Suprapubic skin (tissue), 4 donors: ENCODE results near the gene FKBP15.

Experiments
- EP300 ChIP-seq: sonication (generic); formaldehyde crosslinking; IDR thresholded peaks from one replicate; pipeline ENCODE4 v1.6.1; 2017; ENCODE audit warnings: antibody characterized with exemption
- POLR2A ChIP-seq, 2 donors: fragments of 450-650 bp; IDR thresholded peaks; one replicate each; pipeline ENCODE4 v1.6.1; 2017; ENCODE audit warnings: antibody characterized with exemption in 2 of 2, mild to moderate bottlenecking in 2 of 2, moderate library complexity in 2 of 2
- POLR2AphosphoS5 ChIP-seq, 3 donors: sonication (generic); formaldehyde crosslinking; IDR thresholded peaks; one replicate each; pipeline ENCODE4 v1.6.1; 2017; ENCODE audit warnings: antibody characterized with exemption in 3 of 3
- TF ChIP-seq, protein P1 (sequence below), 2 donors: fragments of 200-600 bp in 1 of 2; fragments of 450-650 bp in 1 of 2; sonication (generic) in 1 of 2; IDR thresholded peaks; one replicate each; pipeline ENCODE4 v1.5.1; 2016 to 2019; ENCODE audit warnings: antibody characterized with exemption in 2 of 2, mild to moderate bottlenecking in 1 of 2, moderate library complexity in 1 of 2

DNA sequence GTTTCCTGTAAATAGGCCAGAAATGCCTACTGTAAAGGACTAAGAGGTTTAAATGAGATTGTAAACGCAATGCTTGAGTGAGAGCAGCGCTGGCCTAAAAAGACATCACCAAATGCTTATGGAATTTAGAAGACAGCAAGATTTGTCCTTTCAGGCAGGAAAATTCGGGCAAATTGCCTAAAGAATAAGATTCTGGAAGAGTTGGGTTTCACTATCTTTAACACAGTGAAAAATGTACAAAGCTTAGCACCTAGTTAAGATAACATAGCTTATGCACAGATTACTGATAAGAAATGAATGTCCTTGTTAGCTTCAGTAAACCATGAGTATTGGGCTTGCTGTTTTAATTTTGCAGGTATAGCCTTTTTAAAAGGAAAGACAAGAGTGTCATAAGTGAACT, 4.7 kb downstream of the FKBP15 start:
- TF ChIP-seq, protein P1, sequence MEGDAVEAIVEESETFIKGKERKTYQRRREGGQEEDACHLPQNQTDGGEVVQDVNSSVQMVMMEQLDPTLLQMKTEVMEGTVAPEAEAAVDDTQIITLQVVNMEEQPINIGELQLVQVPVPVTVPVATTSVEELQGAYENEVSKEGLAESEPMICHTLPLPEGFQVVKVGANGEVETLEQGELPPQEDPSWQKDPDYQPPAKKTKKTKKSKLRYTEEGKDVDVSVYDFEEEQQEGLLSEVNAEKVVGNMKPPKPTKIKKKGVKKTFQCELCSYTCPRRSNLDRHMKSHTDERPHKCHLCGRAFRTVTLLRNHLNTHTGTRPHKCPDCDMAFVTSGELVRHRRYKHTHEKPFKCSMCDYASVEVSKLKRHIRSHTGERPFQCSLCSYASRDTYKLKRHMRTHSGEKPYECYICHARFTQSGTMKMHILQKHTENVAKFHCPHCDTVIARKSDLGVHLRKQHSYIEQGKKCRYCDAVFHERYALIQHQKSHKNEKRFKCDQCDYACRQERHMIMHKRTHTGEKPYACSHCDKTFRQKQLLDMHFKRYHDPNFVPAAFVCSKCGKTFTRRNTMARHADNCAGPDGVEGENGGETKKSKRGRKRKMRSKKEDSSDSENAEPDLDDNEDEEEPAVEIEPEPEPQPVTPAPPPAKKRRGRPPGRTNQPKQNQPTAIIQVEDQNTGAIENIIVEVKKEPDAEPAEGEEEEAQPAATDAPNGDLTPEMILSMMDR (IDR thresholded peaks at IDR 0.05): no peak
- TF ChIP-seq POLR2A (IDR thresholded peaks at IDR 0.05) (no peak), EP300 (no peak), POLR2AphosphoS5 (IDR thresholded peaks at IDR 0.05) (no peak)
